ENCODE measurements around the gene HOXB6.

Gene HOXB6

DNA sequence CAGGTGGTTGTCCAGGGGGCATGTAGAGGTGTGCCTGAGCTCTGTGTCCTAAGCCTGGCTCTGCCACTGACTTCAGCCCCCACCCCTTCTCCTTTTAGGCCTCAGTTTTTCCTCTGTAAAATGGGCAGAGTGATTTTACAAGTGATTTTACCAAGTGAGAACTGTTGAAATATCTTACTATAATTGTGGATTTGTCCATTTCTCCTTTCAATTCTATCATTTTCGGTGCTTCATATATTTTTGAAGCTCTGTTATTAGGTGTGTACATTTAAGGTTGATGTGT is 43.1 kb upstream of the HOXB6 start:
- ATAC-seq, result no peak
- no peak for TF ChIP-seq GLIS3 (CRISPR knock-in tag; IDR thresholded peaks at IDR 0.05)
- TF ChIP-seq, protein P1, sequence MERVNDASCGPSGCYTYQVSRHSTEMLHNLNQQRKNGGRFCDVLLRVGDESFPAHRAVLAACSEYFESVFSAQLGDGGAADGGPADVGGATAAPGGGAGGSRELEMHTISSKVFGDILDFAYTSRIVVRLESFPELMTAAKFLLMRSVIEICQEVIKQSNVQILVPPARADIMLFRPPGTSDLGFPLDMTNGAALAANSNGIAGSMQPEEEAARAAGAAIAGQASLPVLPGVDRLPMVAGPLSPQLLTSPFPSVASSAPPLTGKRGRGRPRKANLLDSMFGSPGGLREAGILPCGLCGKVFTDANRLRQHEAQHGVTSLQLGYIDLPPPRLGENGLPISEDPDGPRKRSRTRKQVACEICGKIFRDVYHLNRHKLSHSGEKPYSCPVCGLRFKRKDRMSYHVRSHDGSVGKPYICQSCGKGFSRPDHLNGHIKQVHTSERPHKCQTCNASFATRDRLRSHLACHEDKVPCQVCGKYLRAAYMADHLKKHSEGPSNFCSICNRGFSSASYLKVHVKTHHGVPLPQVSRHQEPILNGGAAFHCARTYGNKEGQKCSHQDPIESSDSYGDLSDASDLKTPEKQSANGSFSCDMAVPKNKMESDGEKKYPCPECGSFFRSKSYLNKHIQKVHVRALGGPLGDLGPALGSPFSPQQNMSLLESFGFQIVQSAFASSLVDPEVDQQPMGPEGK (CRISPR knock-in tag; IDR thresholded peaks at IDR 0.05; ENCODE audit: borderline replicate concordance), result no peak
- TF ChIP-seq PPARA (CRISPR knock-in tag; IDR thresholded peaks at IDR 0.05; ENCODE audit: borderline replicate concordance), result no peak
- TF ChIP-seq, protein P2, sequence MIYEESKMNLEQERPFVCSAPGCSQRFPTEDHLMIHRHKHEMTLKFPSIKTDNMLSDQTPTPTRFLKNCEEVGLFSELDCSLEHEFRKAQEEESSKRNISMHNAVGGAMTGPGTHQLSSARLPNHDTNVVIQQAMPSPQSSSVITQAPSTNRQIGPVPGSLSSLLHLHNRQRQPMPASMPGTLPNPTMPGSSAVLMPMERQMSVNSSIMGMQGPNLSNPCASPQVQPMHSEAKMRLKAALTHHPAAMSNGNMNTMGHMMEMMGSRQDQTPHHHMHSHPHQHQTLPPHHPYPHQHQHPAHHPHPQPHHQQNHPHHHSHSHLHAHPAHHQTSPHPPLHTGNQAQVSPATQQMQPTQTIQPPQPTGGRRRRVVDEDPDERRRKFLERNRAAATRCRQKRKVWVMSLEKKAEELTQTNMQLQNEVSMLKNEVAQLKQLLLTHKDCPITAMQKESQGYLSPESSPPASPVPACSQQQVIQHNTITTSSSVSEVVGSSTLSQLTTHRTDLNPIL (CRISPR knock-in tag; IDR thresholded peaks at IDR 0.05; ENCODE audit: low read depth), result no peak
- no peak for TF ChIP-seq TCF4 (CRISPR knock-in tag; IDR thresholded peaks at IDR 0.05; ENCODE audit: borderline replicate concordance)
- TF ChIP-seq ARNTL (CRISPR knock-in tag; IDR thresholded peaks at IDR 0.05; ENCODE audit: borderline replicate concordance, low read depth), result no peak
- TF ChIP-seq, protein P3, sequence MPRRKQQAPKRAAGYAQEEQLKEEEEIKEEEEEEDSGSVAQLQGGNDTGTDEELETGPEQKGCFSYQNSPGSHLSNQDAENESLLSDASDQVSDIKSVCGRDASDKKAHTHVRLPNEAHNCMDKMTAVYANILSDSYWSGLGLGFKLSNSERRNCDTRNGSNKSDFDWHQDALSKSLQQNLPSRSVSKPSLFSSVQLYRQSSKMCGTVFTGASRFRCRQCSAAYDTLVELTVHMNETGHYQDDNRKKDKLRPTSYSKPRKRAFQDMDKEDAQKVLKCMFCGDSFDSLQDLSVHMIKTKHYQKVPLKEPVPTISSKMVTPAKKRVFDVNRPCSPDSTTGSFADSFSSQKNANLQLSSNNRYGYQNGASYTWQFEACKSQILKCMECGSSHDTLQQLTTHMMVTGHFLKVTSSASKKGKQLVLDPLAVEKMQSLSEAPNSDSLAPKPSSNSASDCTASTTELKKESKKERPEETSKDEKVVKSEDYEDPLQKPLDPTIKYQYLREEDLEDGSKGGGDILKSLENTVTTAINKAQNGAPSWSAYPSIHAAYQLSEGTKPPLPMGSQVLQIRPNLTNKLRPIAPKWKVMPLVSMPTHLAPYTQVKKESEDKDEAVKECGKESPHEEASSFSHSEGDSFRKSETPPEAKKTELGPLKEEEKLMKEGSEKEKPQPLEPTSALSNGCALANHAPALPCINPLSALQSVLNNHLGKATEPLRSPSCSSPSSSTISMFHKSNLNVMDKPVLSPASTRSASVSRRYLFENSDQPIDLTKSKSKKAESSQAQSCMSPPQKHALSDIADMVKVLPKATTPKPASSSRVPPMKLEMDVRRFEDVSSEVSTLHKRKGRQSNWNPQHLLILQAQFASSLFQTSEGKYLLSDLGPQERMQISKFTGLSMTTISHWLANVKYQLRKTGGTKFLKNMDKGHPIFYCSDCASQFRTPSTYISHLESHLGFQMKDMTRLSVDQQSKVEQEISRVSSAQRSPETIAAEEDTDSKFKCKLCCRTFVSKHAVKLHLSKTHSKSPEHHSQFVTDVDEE (CRISPR knock-in tag; IDR thresholded peaks at IDR 0.05), result no peak
- TF ChIP-seq OSR1 (CRISPR knock-in tag; IDR thresholded peaks at IDR 0.05), result no peak
- TF ChIP-seq, protein P4, sequence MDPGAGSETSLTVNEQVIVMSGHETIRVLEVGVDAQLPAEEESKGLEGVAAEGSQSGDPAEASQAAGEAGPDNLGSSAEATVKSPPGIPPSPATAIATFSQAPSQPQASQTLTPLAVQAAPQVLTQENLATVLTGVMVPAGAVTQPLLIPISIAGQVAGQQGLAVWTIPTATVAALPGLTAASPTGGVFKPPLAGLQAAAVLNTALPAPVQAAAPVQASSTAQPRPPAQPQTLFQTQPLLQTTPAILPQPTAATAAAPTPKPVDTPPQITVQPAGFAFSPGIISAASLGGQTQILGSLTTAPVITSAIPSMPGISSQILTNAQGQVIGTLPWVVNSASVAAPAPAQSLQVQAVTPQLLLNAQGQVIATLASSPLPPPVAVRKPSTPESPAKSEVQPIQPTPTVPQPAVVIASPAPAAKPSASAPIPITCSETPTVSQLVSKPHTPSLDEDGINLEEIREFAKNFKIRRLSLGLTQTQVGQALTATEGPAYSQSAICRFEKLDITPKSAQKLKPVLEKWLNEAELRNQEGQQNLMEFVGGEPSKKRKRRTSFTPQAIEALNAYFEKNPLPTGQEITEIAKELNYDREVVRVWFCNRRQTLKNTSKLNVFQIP (CRISPR knock-in tag; IDR thresholded peaks at IDR 0.05; ENCODE audit: borderline replicate concordance, low read depth), result no peak
- TF ChIP-seq ZNF70 (CRISPR knock-in tag; IDR thresholded peaks at IDR 0.05), result no peak
- no peak for TF ChIP-seq RARB (CRISPR knock-in tag; IDR thresholded peaks at IDR 0.05)

DNA sequence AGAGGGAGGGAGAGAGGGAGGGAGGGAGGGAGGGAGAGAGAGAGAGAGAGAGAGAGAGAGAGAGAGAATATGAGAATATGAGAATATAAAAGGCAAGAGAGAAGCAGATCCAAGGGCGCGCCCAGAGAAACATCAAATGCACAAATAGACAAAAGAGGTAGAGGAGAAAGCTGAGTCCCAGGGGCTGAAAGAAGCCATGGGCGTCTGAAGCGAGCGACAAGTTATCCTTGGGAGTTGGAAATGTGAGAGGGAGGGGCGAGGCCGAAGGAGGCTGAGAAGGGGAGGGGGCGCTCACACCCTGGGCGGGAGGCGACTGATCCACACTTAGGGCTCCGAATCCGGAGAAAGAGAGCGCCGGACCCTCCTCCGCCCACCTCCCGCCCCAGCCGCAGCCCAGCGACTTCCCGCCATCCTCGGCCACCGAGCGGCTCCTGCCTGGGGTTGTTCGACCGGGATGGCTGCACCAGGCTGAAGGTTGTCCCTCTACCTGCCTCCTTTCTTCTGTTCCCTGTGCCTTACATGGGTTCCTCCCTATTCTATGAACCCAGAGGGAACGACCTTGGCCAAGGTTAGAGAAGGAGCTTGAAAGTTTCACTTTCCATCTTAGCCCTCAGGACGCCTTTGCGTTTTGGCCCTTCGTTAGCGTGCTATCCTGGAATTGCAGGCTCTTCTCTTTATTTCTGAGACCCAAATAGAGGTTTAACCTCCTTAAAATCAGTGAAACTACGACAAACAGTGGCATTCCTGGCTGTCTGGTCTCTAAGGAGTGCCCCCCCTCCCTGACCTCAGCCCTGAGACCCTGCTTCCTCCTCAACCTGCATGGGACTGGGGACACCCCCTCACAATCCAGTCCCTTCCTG is 42.5 kb upstream of the HOXB6 start:
- ATAC-seq, result peak; percentile 57
- no peak for TF ChIP-seq SNAI2 (CRISPR knock-in tag; IDR thresholded peaks at IDR 0.05)
- no peak for TF ChIP-seq CSDC2 (CRISPR knock-in tag; IDR thresholded peaks at IDR 0.05)
- TF ChIP-seq ZNF565 (CRISPR knock-in tag; conservative IDR thresholded peaks at IDR 0.05; ENCODE audit: low read depth), result no peak
- no peak for TF ChIP-seq ZFP3 (CRISPR knock-in tag; IDR thresholded peaks at IDR 0.05)
- no peak for TF ChIP-seq ARNTL (CRISPR knock-in tag; IDR thresholded peaks at IDR 0.05; ENCODE audit: borderline replicate concordance, low read depth)
- TF ChIP-seq, protein P4 (CRISPR knock-in tag; IDR thresholded peaks at IDR 0.05; ENCODE audit: borderline replicate concordance, low read depth), result no peak
- TF ChIP-seq TOX (CRISPR knock-in tag; IDR thresholded peaks at IDR 0.05; ENCODE audit: borderline replicate concordance), result no peak

DNA sequence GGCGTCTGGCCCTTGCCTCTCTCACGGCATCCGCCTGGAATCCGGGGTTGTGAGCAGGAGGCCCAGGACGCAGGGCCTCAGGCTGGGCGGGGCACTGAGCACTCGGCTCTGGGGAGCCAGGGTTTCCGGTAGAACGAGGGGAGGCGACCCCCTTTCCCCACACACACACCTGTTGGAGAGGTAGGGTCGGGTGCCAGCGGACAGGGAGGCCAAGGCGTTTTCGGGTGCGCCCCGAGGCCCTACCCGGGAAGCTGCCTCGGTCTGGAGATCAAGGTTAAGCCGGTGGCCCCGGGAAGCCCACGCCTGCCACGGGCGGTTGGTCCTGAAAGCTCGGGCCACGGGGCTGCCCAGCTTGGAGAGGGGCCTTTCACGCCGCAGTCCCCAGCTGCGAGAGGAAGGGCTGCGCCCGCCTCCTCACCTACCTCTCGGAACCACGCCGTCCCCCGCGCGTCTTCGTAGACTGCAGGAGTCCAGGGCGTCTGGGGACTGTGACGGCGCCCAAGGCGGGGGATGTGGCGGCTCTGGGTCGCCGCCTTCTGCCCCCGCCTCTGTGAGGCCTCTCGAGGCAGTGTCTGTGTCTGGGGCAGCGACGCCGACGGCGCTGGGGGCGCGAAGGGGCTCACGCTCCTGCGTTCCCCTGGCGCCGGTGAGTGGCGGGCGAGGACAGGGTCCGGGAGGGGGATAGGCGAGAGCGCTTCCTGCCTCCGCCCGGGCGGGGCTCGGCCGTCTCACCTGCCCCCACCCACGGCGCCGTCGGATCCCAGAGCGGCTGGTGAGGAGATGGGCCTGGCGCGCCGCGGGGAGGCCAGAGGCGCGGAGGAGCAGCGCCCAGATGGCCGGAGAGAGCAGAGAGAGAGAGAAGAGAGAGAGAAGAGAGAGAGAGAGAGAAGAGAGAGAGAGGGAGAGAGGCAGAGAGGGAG is 41.7 kb upstream of the HOXB6 start:
- peak; percentile 10; the same call in 2 of the 3 replicates for ATAC-seq
- TF ChIP-seq ZFP3 (CRISPR knock-in tag; IDR thresholded peaks at IDR 0.05) (no peak), PPARA (CRISPR knock-in tag; IDR thresholded peaks at IDR 0.05; ENCODE audit: borderline replicate concordance) (no peak), TCF4 (CRISPR knock-in tag; IDR thresholded peaks at IDR 0.05; ENCODE audit: borderline replicate concordance) (no peak), CSDC2 (CRISPR knock-in tag; IDR thresholded peaks at IDR 0.05) (no peak), ZFP30 (CRISPR knock-in tag; IDR thresholded peaks at IDR 0.05) (no peak), ESRRG (CRISPR knock-in tag; IDR thresholded peaks at IDR 0.05) (no peak), ISL1 (CRISPR knock-in tag; IDR thresholded peaks at IDR 0.05) (no peak), ARNTL (CRISPR knock-in tag; IDR thresholded peaks at IDR 0.05; ENCODE audit: borderline replicate concordance, low read depth) (no peak), OSR1 (CRISPR knock-in tag; IDR thresholded peaks at IDR 0.05) (no peak)
- TF ChIP-seq, protein P1 (CRISPR knock-in tag; IDR thresholded peaks at IDR 0.05; ENCODE audit: borderline replicate concordance), result no peak
- TF ChIP-seq, protein P4 (CRISPR knock-in tag; IDR thresholded peaks at IDR 0.05; ENCODE audit: borderline replicate concordance, low read depth), result no peak

All from SK-N-SH treated with all-trans-retinoic acid at 6 μM for 48 hours (cell line).